ENCODE measurements around the gene NALF2. TPM values are rescaled to one million over a fixed set of nuclear protein-coding genes. Genes with fewer than 3 reads are reported as not detected.

The NALF2 gene
- total and polyA plus RNA-seq, 10 donors = 0.03 to 3.7 (median 0.12) TPM; not detected in 2

GRCh38 chrX:69546978-69547377 is 42.9 kb downstream of the NALF2 start:
- DNase-seq = no peak
- H3K36me3 ChIP-seq = no peaks in the 10 kb centered on the region
- intact Hi-C loops (cut with DNase I; ENCODE audit: low total_unique reads) = no loop called here
- H3K4me1 ChIP-seq = no peaks in the 10 kb centered on the region
- H3K9me3 ChIP-seq = peaks cover 0 to 14% (median 0%) of the 10 kb centered on the region in 8 donors
- WGBS, 5 donors = 83 to 100% (median 89%) methylated on average over 5 of the region's 5 CpGs
- TF ChIP-seq POLR2AphosphoS5 (IDR thresholded peaks at IDR 0.05) = no peak
- no peak for TF ChIP-seq CTCF (IDR thresholded peaks at IDR 0.05 in 8 of 11, conservative IDR thresholded peaks at IDR 0.05 in 3 of 11)
- no peak for TF ChIP-seq POLR2A (IDR thresholded peaks at IDR 0.05)
- H3K27me3 ChIP-seq (replicated peaks in 1 of 7) = no peaks in the 10 kb centered on the region
- H3K4me3 ChIP-seq = no peak overlapping the region
- no peak overlapping the region for H3K27ac ChIP-seq

GRCh38 chrX:69551421-69552009 is 47.4 kb downstream of the NALF2 start:
- H3K9me3 ChIP-seq = peaks cover 0 to 13% (median 0%) of the 10 kb centered on the region in 8 donors
- intact Hi-C loops (cut with DNase I; ENCODE audit: low total_unique reads) = no loop called here
- no peaks in the 10 kb centered on the region for H3K27me3 ChIP-seq (replicated peaks in 1 of 7)
- H3K27ac ChIP-seq = no peak overlapping the region
- WGBS, 5 donors = 44 to 70% (median 52%) methylated on average over 7 of the region's 7 CpGs
- no peak overlapping the region for H3K4me3 ChIP-seq
- DNase-seq = no peak
- no peaks in the 10 kb centered on the region for H3K36me3 ChIP-seq
- TF ChIP-seq POLR2A (IDR thresholded peaks at IDR 0.05) = no peak
- TF ChIP-seq CTCF (IDR thresholded peaks at IDR 0.05 in 8 of 11, conservative IDR thresholded peaks at IDR 0.05 in 3 of 11) = no peak
- TF ChIP-seq POLR2AphosphoS5 (IDR thresholded peaks at IDR 0.05) = no peak
- no peaks in the 10 kb centered on the region for H3K4me1 ChIP-seq

- DNase-seq = no peak
- H3K4me1 ChIP-seq = no peaks in the 10 kb centered on the region
- no peak overlapping the region for H3K4me3 ChIP-seq
- no peaks in the 10 kb centered on the region for H3K36me3 ChIP-seq
- no peak overlapping the region for H3K27ac ChIP-seq
- no peak for TF ChIP-seq POLR2A (IDR thresholded peaks at IDR 0.05)
- TF ChIP-seq POLR2AphosphoS5 (IDR thresholded peaks at IDR 0.05) = no peak
- TF ChIP-seq CTCF (IDR thresholded peaks at IDR 0.05 in 8 of 11, conservative IDR thresholded peaks at IDR 0.05 in 3 of 11) = no peak
- WGBS, 5 donors = 62 to 88% (median 73%) methylated on average over 4 of the region's 4 CpGs
- intact Hi-C loops (cut with DNase I; ENCODE audit: low total_unique reads) = no loop called here
- peaks cover 0 to 3% (median 0%) of the 10 kb centered on the region in 8 donors for H3K9me3 ChIP-seq
- no peaks in the 10 kb centered on the region for H3K27me3 ChIP-seq (replicated peaks in 1 of 7)
Observed at GRCh38 chrX:69552512-69552911, 48.4 kb downstream of the NALF2 start.

Other genes with a start within 250 kb of the NALF2 start
- 1 to 10 TPM; 3.1 to 7.2 (median 3.6) TPM for gene EDA, start 111.8 kb downstream of the NALF2 start, total RNA-seq
- gene EDA, start 111.8 kb downstream of the NALF2 start, polyA plus RNA-seq = under 1 TPM; 0.28 to 0.42 (median 0.30) TPM

All from spleen (tissue), 11 donors.